Activated naive CD8-positive, alpha-beta T cell treated with anti-CD3 and anti-CD28 coated beads, Interleukin-2, amount 50 U/mL, for 24 hours (primary cell): ENCODE results near the gene CPNE5.
"Not testable (repeated sequence)": the region's sequence is repeated elsewhere in the genome, so short reads cannot be mapped to it uniquely, and the experiment has no call there.

Source experiments
- ATAC-seq: fragments of 150-1000 bp; cut with Tn5 transposase; one replicate; pipeline ENCODE4 v1.10.0; 2021
- DNase-seq: peaks from one replicate; pipeline ENCODE4 v3.0.0; 2021
- H3K27ac Mint-ChIP-seq: one replicate; pipeline ENCODE4 v1.8.0; 2021; ENCODE audit warnings: mild to moderate bottlenecking, mixed read lengths
- H3K27me3 Mint-ChIP-seq: one replicate; pipeline ENCODE4 v1.8.0; 2021; ENCODE audit warnings: mixed read lengths
- H3K36me3 Mint-ChIP-seq: one replicate; pipeline ENCODE4 v1.8.0; 2021; ENCODE audit warnings: low read depth, mixed read lengths
- H3K4me1 Mint-ChIP-seq: one replicate; pipeline ENCODE4 v1.8.0; 2021; ENCODE audit warnings: mixed read lengths
- H3K4me3 Mint-ChIP-seq: one replicate; pipeline ENCODE4 v1.8.0; 2021; ENCODE audit warnings: mild to moderate bottlenecking, moderate library complexity, mixed read lengths
- H3K9me3 Mint-ChIP-seq: one replicate; pipeline ENCODE4 v1.8.0; 2021; ENCODE audit warnings: mixed read lengths

The CPNE5 gene

GRCh38 chr6:36820700-36821580 lies 18.3 kb downstream of the CPNE5 start:
- Mint-ChIP-seq H3K36me3 (no peaks in the 10 kb centered on the region), H3K4me1 (no peaks in the 10 kb centered on the region), H3K27ac (no peak overlapping the region), H3K4me3 (no peak overlapping the region), H3K27me3 (no peaks in the 10 kb centered on the region), H3K9me3 (no peaks in the 10 kb centered on the region)
- no peak for ATAC-seq
- DNase-seq, result no peak

- Mint-ChIP-seq H3K27me3 (no peaks in the 10 kb centered on the region), H3K4me3 (no peak overlapping the region), H3K4me1 (no peaks in the 10 kb centered on the region), H3K36me3 (no peaks in the 10 kb centered on the region), H3K9me3 (no peaks in the 10 kb centered on the region), H3K27ac (no peak overlapping the region)
- ATAC-seq (no peak), DNase-seq (no peak)
Measured at GRCh38 chr6:36818756-36819155, 20.5 kb downstream of the CPNE5 start.

DNA sequence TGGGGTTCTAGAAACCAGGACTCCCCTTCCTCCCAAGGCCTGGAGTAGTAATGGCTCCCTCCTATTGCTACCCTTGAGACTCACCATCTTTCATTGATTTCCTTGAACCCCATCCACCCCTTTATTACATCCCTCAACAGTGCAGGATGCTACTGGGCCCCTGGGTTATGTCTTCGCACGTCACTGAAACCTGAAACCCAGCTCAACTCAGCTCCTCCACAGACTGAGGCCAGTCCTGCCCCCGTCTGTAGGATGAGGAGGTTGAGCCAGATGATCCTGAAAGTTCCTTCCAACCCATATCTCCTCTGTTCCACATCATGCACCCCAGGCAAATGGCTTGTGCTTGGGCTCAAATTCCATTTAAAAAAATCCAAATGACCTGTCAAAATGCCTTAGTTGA lies 21.4 kb downstream of the CPNE5 start:
- H3K4me1 Mint-ChIP-seq, result no peaks in the 10 kb centered on the region
- DNase-seq (no peak), ATAC-seq (no peak)
- H3K9me3 Mint-ChIP-seq, result no peaks in the 10 kb centered on the region
- no peak overlapping the region for H3K27ac Mint-ChIP-seq
- no peak overlapping the region for H3K4me3 Mint-ChIP-seq
- H3K36me3 Mint-ChIP-seq, result no peaks in the 10 kb centered on the region
- H3K27me3 Mint-ChIP-seq, result no peaks in the 10 kb centered on the region

DNA sequence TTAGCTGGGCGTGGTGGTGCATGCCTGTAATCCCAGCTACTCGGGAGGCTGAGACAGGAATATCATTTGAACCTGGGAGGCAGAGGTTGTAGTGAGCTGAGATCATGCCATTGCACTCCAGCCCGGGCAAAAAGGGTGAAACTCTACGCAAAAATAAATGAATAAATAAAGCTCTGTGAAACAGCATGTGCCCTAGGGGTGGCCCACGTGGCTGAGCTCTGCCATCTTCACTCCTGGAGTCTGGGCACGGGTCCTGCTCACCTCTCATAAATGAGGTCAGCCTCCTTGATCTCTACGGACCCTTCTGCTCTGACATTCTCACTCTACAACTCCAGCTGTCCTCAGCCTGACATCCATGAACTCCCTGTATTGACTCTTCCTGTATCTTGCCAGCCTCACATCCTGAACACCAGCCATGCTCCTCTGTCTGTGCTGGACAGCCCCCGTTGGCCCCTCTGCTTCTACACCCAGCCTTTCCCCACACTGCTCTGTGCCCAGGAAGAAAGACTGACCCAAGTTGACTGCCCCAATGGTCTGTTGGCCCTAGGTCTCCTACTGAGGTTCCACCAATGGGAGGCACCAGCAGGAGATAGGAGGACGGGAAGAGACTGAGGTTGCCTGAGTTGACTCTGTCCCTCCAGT lies 21.9 kb downstream of the CPNE5 start:
- Mint-ChIP-seq H3K9me3 (no peaks in the 10 kb centered on the region), H3K4me3 (no peak overlapping the region), H3K36me3 (no peaks in the 10 kb centered on the region), H3K4me1 (no peaks in the 10 kb centered on the region), H3K27me3 (no peaks in the 10 kb centered on the region), H3K27ac (no peak overlapping the region)
- ATAC-seq (no peak), DNase-seq (no peak)

DNA sequence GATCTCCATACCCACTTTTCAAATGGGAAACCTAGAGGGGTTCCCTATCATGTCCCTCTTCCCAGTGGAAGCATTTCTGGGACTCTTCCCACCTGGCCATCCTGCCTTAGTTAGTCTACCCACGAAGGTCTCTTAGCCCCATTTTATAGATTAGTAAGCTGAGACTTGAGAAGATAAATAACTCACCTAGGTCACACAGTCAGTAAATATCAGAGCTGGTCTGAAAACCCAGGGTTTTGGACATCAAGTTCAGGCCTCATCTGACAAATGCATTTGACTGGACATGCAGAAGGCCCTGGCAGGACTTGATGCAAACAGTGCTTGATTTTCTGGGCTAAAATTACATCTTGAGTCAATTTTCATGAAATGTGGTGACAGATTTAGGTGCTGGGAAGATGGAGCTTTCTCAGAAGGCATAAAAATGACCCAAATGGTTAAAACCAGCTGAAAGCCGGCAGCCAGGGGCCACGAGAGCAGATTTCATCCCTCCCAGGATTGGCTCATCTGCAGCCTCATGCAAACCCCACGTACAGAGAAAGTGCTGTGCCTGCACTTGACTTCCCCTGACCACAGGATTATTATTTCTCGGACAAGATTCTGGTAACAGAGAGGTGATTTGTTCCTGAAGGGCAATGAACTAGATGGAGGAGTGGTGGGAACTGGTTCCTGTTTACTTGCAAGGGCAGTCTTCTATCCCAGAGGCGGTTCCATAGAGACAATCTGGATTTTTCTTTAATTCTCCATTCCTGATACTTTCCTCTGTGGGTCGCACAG lies 23.1 kb downstream of the CPNE5 start:
- no peak overlapping the region for H3K27ac Mint-ChIP-seq
- DNase-seq, result no peak
- H3K4me1 Mint-ChIP-seq, result no peaks in the 10 kb centered on the region
- no peaks in the 10 kb centered on the region for H3K36me3 Mint-ChIP-seq
- H3K9me3 Mint-ChIP-seq, result no peaks in the 10 kb centered on the region
- H3K4me3 Mint-ChIP-seq, result no peak overlapping the region
- ATAC-seq, result no peak
- H3K27me3 Mint-ChIP-seq, result no peaks in the 10 kb centered on the region

GRCh38 chr6:36814249-36814648 lies 25.0 kb downstream of the CPNE5 start:
- Mint-ChIP-seq H3K27me3 (no peaks in the 10 kb centered on the region), H3K4me1 (no peaks in the 10 kb centered on the region), H3K9me3 (no peaks in the 10 kb centered on the region), H3K4me3 (no peak overlapping the region), H3K27ac (no peak overlapping the region), H3K36me3 (no peaks in the 10 kb centered on the region)
- ATAC-seq (no peak), DNase-seq (no peak)

DNA sequence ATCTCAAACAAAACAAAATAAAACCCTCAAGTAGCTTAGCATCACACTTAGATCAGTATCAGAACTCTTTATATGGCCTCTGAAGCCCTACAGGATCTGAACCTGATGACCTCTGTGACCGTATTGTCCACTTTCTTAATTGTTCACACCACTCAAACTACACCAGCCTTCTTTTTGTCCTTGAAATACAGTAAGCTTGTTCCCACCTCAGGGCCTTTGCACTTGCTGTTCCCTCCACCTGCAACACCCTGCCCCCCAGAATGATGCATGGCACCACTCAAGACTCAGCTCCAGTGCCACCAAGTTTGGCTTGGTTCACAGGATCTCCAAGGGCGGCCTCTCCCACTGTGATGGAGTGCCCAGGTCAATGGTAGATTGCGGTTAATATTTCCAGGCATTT lies 25.7 kb downstream of the CPNE5 start:
- no peak overlapping the region for H3K27ac Mint-ChIP-seq
- H3K9me3 Mint-ChIP-seq, result no peaks in the 10 kb centered on the region
- H3K36me3 Mint-ChIP-seq, result no peaks in the 10 kb centered on the region
- DNase-seq, result no peak
- H3K27me3 Mint-ChIP-seq, result no peaks in the 10 kb centered on the region
- no peak overlapping the region for H3K4me3 Mint-ChIP-seq
- no peak for ATAC-seq
- H3K4me1 Mint-ChIP-seq, result no peaks in the 10 kb centered on the region

DNA sequence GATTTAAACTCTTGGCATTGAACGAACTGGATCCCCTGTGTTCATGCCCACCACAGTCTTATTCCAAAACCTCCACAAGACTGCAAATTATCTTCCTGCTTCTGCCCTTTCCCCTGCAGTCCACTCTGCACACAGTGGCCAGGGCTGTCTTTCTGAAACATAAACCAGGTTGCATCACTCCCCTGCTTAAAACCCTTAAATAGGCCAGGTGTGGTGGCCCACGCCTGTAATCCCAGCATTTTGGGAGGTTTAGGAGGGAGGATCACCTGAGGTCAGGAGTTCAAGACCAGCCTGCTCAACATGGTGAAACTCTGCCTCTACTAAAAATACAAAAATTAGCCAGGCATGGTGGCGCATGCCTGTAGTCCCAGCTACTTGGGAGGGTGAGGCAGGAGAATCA lies 26.2 kb downstream of the CPNE5 start:
- DNase-seq, ATAC-seq, H3K36me3 Mint-ChIP-seq, H3K27ac Mint-ChIP-seq, H3K9me3 Mint-ChIP-seq, H3K27me3 Mint-ChIP-seq, H3K4me1 Mint-ChIP-seq, H3K4me3 Mint-ChIP-seq: not testable (repeated sequence)

DNA sequence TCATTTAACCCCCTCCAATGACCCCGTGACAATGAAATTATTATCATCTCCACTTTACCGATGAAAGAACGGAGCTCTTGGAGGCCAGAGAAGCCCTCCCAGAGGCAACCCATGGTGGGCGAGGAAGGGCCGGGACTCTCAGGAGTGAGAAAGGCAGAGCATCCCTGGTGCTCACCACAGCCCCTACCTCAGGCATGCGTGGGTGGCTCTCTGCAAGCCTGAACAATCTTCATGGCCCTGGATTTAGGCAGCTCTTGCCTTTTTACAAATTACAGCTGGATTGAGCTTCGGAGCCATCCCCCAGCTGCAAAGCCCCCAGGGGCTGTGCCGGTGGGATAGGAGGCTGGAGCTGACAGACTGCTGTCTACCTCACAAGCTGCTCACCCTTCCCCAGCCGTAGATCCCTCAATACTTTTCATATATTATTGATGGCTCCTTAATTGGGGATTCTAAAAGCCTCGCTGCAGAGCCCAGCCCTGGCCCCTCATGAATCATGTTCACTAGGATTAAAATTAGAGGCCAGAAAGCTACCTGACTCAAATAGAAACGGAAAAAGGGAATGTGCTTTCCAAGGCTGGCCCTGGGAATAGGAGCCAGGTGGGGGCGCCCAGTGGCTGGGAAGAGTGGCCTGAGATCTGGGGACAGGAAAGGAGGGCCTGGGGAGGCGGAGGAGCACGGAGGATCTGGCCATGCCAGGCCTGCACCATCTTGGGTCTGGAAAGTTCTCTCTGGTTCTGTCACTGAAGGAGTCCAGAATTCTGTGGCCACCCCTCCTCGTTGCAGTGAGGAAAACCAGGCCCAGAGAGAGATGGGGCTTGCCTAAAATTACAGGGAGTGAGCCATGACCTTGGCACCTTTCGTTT lies 29.1 kb downstream of the CPNE5 start:
- Mint-ChIP-seq H3K4me1 (no peaks in the 10 kb centered on the region), H3K9me3 (no peaks in the 10 kb centered on the region), H3K4me3 (no peak overlapping the region), H3K27ac (no peak overlapping the region), H3K36me3 (no peaks in the 10 kb centered on the region), H3K27me3 (no peaks in the 10 kb centered on the region)
- DNase-seq (no peak), ATAC-seq (no peak)

DNA sequence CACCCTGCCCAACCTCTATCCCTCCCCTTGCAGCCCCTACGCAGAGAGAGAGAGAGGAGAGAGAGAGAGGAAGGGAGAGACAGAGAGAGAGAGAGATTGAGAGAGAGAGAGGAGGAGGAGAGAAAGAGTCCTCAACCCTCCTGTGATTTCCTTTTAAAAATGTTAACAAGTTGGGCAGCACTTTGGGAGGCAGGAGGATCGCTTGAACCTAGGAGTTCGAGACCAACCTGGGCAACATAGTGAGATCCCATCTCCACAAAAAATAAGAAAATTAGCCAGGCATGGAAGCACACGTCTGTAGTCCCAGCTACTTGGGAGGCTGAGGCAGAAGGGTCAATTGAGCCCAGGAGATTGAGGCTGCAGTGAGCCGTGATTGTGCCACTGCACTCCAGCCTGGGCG lies 30.1 kb downstream of the CPNE5 start:
- H3K27me3 Mint-ChIP-seq, result peaks cover 4% of the 10 kb centered on the region
- DNase-seq (no peak), ATAC-seq (no peak)
- H3K4me3 Mint-ChIP-seq, result no peak overlapping the region
- H3K4me1 Mint-ChIP-seq, result no peaks in the 10 kb centered on the region
- H3K27ac Mint-ChIP-seq, result no peak overlapping the region
- H3K9me3 Mint-ChIP-seq, result no peaks in the 10 kb centered on the region
- no peaks in the 10 kb centered on the region for H3K36me3 Mint-ChIP-seq

GRCh38 chr6:36808634-36809033 lies 30.6 kb downstream of the CPNE5 start:
- peaks cover 4% of the 10 kb centered on the region for H3K27me3 Mint-ChIP-seq

DNA sequence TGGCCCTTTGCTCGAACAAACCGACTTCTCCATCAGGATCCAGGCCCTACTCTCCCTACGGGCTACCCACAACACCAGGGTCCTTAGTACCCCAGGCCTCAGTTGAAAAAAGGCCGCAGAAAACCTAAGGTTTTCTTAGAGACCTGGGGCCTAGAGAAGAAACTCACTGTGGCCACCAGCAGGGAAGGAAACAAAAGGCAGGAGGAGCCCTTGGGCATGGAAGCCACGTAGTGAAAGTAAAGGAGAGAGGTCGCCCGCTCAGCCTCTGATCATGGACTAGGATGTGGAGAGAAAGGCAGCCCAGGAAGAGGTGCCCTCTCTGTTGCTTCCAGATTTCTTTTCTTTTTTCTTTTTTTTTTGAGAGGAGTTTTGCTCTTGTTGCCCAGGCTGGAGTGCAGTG lies 31.5 kb downstream of the CPNE5 start:
- Mint-ChIP-seq H3K9me3 (no peaks in the 10 kb centered on the region), H3K27me3 (peaks cover 4% of the 10 kb centered on the region), H3K27ac (no peak overlapping the region), H3K36me3 (no peaks in the 10 kb centered on the region), H3K4me3 (no peak overlapping the region), H3K4me1 (no peaks in the 10 kb centered on the region)
- ATAC-seq, result no peak
- no peak for DNase-seq

More at GRCh38 chr6:36808634-36809033, 30.6 kb downstream of the CPNE5 start:
- Mint-ChIP-seq H3K27ac (no peak overlapping the region), H3K4me1 (no peaks in the 10 kb centered on the region), H3K36me3 (no peaks in the 10 kb centered on the region), H3K9me3 (no peaks in the 10 kb centered on the region), H3K4me3 (no peak overlapping the region)
- DNase-seq, result no peak
- ATAC-seq, result no peak

GRCh38 chr6:36807143-36807542 lies 32.1 kb downstream of the CPNE5 start:
- DNase-seq, result no peak
- ATAC-seq, result no peak
- Mint-ChIP-seq H3K36me3 (no peaks in the 10 kb centered on the region), H3K27ac (no peak overlapping the region), H3K4me1 (no peaks in the 10 kb centered on the region), H3K4me3 (no peak overlapping the region), H3K9me3 (no peaks in the 10 kb centered on the region), H3K27me3 (peaks cover 4% of the 10 kb centered on the region)

GRCh38 chr6:36805917-36806316 lies 33.3 kb downstream of the CPNE5 start:
- H3K36me3 Mint-ChIP-seq, result no peaks in the 10 kb centered on the region
- no peaks in the 10 kb centered on the region for H3K4me1 Mint-ChIP-seq
- no peak for DNase-seq
- H3K9me3 Mint-ChIP-seq, result no peaks in the 10 kb centered on the region
- H3K27ac Mint-ChIP-seq, result no peak overlapping the region
- peaks cover 4% of the 10 kb centered on the region for H3K27me3 Mint-ChIP-seq
- no peak overlapping the region for H3K4me3 Mint-ChIP-seq
- no peak for ATAC-seq
